ENCODE measurements around the gene RET. TPM values are rescaled to one million over a fixed set of nuclear protein-coding genes. Genes with fewer than 3 reads are reported as not detected.

RET gene
- total RNA-seq, 1 experiment from 2014 or later = not detected

- no peak for DNase-seq
- peaks cover 24% of the 10 kb centered on the region for H3K27me3 Mint-ChIP-seq (ENCODE audit: insufficient read depth, unreplicated experiment)
Observed at GRCh38 chr10:43131256-43131655, 54.4 kb downstream of the RET start.

GRCh38 chr10:43131906-43132305 lies 55.0 kb downstream of the RET start:
- intact Hi-C loops (cut with micrococcal nuclease; ENCODE audit: unreplicated experiment) = no loop called here
- no peaks in the 10 kb centered on the region for H3K4me1 ChIP-seq
- Mint-ChIP-seq H3K27me3 (ENCODE audit: insufficient read depth, unreplicated experiment) (peaks cover 21% of the 10 kb centered on the region), H3K27ac (ENCODE audit: unreplicated experiment) (no peak overlapping the region), H3K36me3 (ENCODE audit: insufficient read depth, unreplicated experiment) (no peaks in the 10 kb centered on the region), H3K9me3 (ENCODE audit: unreplicated experiment) (no peaks in the 10 kb centered on the region), H3K4me1 (ENCODE audit: low read depth, unreplicated experiment) (no peaks in the 10 kb centered on the region), H3K4me3 (ENCODE audit: unreplicated experiment) (no peak overlapping the region)
- peaks cover 3% of the 10 kb centered on the region for H3K27me3 ChIP-seq (replicated peaks; ENCODE audit: control insufficient read depth, insufficient read depth, low read length)
- no peaks in the 10 kb centered on the region for H3K36me3 ChIP-seq (ENCODE audit: control insufficient read depth, insufficient read depth, low read length)
- no peak for TF ChIP-seq CTCF (IDR thresholded peaks at IDR 0.05; ENCODE audit: insufficient read depth in 1 of 2, low read depth in 1 of 2, low read length in 1 of 2, severe bottlenecking in 1 of 2, unreplicated experiment in 1 of 2)
- no peak overlapping the region for H3K4me3 ChIP-seq (ENCODE audit: low read depth, low read length)
- ChIA-PET CTCF (no interaction called here), POLR2A (no interaction called here)
- DNase-seq = no peak
- H3K9me3 ChIP-seq = no peaks in the 10 kb centered on the region
- BruUV-seq (replicated peaks) = no TSS peak

More at GRCh38 chr10:43131256-43131655, 54.4 kb downstream of the RET start:
- ChIA-PET POLR2A (no interaction called here), CTCF (no interaction called here)
- Mint-ChIP-seq H3K27ac (ENCODE audit: unreplicated experiment) (no peak overlapping the region), H3K36me3 (ENCODE audit: insufficient read depth, unreplicated experiment) (no peaks in the 10 kb centered on the region), H3K4me1 (ENCODE audit: low read depth, unreplicated experiment) (no peaks in the 10 kb centered on the region), H3K4me3 (ENCODE audit: unreplicated experiment) (no peak overlapping the region), H3K9me3 (ENCODE audit: unreplicated experiment) (no peaks in the 10 kb centered on the region)
- no peak overlapping the region for H3K4me3 ChIP-seq (ENCODE audit: low read depth, low read length)
- no peaks in the 10 kb centered on the region for H3K4me1 ChIP-seq
- no peaks in the 10 kb centered on the region for H3K9me3 ChIP-seq
- H3K27me3 ChIP-seq (replicated peaks; ENCODE audit: control insufficient read depth, insufficient read depth, low read length) = peaks cover 3% of the 10 kb centered on the region
- intact Hi-C loops (cut with micrococcal nuclease; ENCODE audit: unreplicated experiment) = no loop called here
- BruUV-seq (replicated peaks) = no TSS peak
- H3K36me3 ChIP-seq (ENCODE audit: control insufficient read depth, insufficient read depth, low read length) = no peaks in the 10 kb centered on the region
- TF ChIP-seq CTCF (IDR thresholded peaks at IDR 0.05; ENCODE audit: insufficient read depth in 1 of 2, low read depth in 1 of 2, low read length in 1 of 2, severe bottlenecking in 1 of 2, unreplicated experiment in 1 of 2) = no peak

GRCh38 chr10:43132867-43133787 lies 56.3 kb downstream of the RET start:
- intact Hi-C loops (cut with micrococcal nuclease; ENCODE audit: unreplicated experiment) = no loop called here
- no peaks in the 10 kb centered on the region for H3K9me3 Mint-ChIP-seq (ENCODE audit: unreplicated experiment)
- Histone ChIP-seq H3K4me1 (no peaks in the 10 kb centered on the region; the same call in 1 of the 2 replicates), H3K27me3 (replicated peaks; ENCODE audit: control insufficient read depth, insufficient read depth, low read length) (peaks cover 2% of the 10 kb centered on the region), H3K36me3 (ENCODE audit: control insufficient read depth, insufficient read depth, low read length) (no peaks in the 10 kb centered on the region), H3K9me3 (no peaks in the 10 kb centered on the region), H3K4me3 (ENCODE audit: low read depth, low read length) (no peak overlapping the region)
- H3K36me3 Mint-ChIP-seq (ENCODE audit: insufficient read depth, unreplicated experiment) = no peaks in the 10 kb centered on the region
- H3K4me1 Mint-ChIP-seq (ENCODE audit: low read depth, unreplicated experiment) = no peaks in the 10 kb centered on the region
- no peak for DNase-seq
- no peak overlapping the region for H3K4me3 Mint-ChIP-seq (ENCODE audit: unreplicated experiment)
- no peak for TF ChIP-seq CTCF (IDR thresholded peaks at IDR 0.05; ENCODE audit: insufficient read depth in 1 of 2, low read depth in 1 of 2, low read length in 1 of 2, severe bottlenecking in 1 of 2, unreplicated experiment in 1 of 2)
- BruUV-seq (replicated peaks) = no TSS peak
- peaks cover 12% of the 10 kb centered on the region for H3K27me3 Mint-ChIP-seq (ENCODE audit: insufficient read depth, unreplicated experiment)
- ChIA-PET POLR2A (no interaction called here), CTCF (no interaction called here)
- H3K27ac Mint-ChIP-seq (ENCODE audit: unreplicated experiment) = no peak overlapping the region
